GM12878 (cell line): Measurements from ENCODE around the gene FLOT1. TPM values are rescaled to one million over a fixed set of nuclear protein-coding genes. Genes with fewer than 3 reads are reported as not detected.

Experiments used
- FOXK2 ChIP-seq: fragments of 450-650 bp; IDR thresholded peaks from 2 replicates; pipeline ENCODE4 v1.6.1; 2017; ENCODE audit warnings: mild to moderate bottlenecking, moderate library complexity
- MEF2B ChIP-seq: fragments of 450-650 bp; IDR thresholded peaks from 2 replicates; pipeline ENCODE4 v1.6.1; 2018; ENCODE audit warnings: mild to moderate bottlenecking, moderate library complexity; ENCODE audit not compliant: partially characterized antibody, poor library complexity, severe bottlenecking
- MLLT1 ChIP-seq: fragments of 450-650 bp; IDR thresholded peaks from 2 replicates; pipeline ENCODE4 v1.6.1; 2016; ENCODE audit warnings: mild to moderate bottlenecking
- POU2F2 ChIP-seq: IDR thresholded peaks from 3 replicates; pipeline ENCODE4 v1.6.1; 2011; ENCODE audit warnings: low read depth, mild to moderate bottlenecking, low read length, borderline replicate concordance
- RFX5 ChIP-seq: IDR thresholded peaks from 2 replicates; pipeline ENCODE4 v1.6.1; 2011; ENCODE audit warnings: low read depth, low read length, improper control_type of control experiment
- SP1 ChIP-seq: IDR thresholded peaks from one replicate; pipeline ENCODE4 v1.6.1; 2011; ENCODE audit warnings: low read depth, low read length
- SUZ12 ChIP-seq: fragments of 200-600 bp; sonication (generic); IDR thresholded peaks from one replicate; pipeline ENCODE4 v1.6.1; 2018; ENCODE audit warnings: antibody characterized with exemption, mild to moderate bottlenecking; ENCODE audit not compliant: unreplicated experiment
- TCF3 ChIP-seq: IDR thresholded peaks from 2 replicates; pipeline ENCODE4 v1.6.1; 2012; ENCODE audit warnings: low read depth, mild to moderate bottlenecking, low read length, borderline replicate concordance; ENCODE audit not compliant: insufficient read depth
- ZNF384 ChIP-seq: IDR thresholded peaks from 2 replicates; pipeline ENCODE4 v1.6.1; 2012; ENCODE audit warnings: low read depth, mild to moderate bottlenecking, low read length, improper control_type of control experiment, borderline replicate concordance
- ZNF687 ChIP-seq: fragments of 450-650 bp; IDR thresholded peaks from 2 replicates; pipeline ENCODE4 v1.6.1; 2017; ENCODE audit warnings: mild to moderate bottlenecking, moderate library complexity
- polyA plus RNA-seq, 11 experiments: library from polyadenylated mRNA; depleted of rRNA in 4 of 11; unstranded in 6 of 11; stranded (reverse) in 5 of 11; fragments of >200 nt; fragmentation: Nextera tagmentation in 4 of 11; fragmentation: Illumina TruSeq in 1 of 11; extraction: Ambion mirVana in 4 of 11; extraction: Trizol in 1 of 11; gene quantifications; 1 replicate in 1 of 11; 2 replicates in 10 of 11; pipeline versions ENCODE4 v1.2.1 to v1.2.3, GENCODE V29; 2011 to 2016; ENCODE audit warnings: inconsistent platforms in 2 of 11, missing spikeins in 2 of 11, low read depth in 1 of 11
- total RNA-seq, 4 experiments: library from RNA; depleted of rRNA in 3 of 4; stranded (reverse); fragments of >200 nt in 3 of 4; fragmentation: Illumina TruSeq in 1 of 4; extraction: Trizol in 1 of 4; gene quantifications; 2 replicates each; pipeline versions ENCODE4 v1.2.1 to v1.2.3, GENCODE V29; 2013 to 2021
- TF ChIP-seq, protein P1 (sequence below): IDR thresholded peaks from 2 replicates; pipeline ENCODE4 v1.6.1; 2011; ENCODE audit warnings: mild to moderate bottlenecking, low read depth, low read length, moderate library complexity; ENCODE audit not compliant: insufficient replicate concordance

FLOT1 gene
- total and polyA plus RNA-seq, 10 of the 15 experiments (the other 5 are each of a cell fraction or from before 2014, with no cell fraction given) = 12.3 to 153 (median 112) TPM

GRCh38 chr6:30721198-30722024, 21.1 kb downstream of the FLOT1 start (continued):
- TF ChIP-seq ZNF384 = peak; percentile 78
- no peak for TF ChIP-seq RFX5
- TF ChIP-seq FOXK2 = no peak
- 0 out of 2 replicates have a peak, but pooled peaks have one; percentile 3 for TF ChIP-seq TCF3
- TF ChIP-seq, protein P1, sequence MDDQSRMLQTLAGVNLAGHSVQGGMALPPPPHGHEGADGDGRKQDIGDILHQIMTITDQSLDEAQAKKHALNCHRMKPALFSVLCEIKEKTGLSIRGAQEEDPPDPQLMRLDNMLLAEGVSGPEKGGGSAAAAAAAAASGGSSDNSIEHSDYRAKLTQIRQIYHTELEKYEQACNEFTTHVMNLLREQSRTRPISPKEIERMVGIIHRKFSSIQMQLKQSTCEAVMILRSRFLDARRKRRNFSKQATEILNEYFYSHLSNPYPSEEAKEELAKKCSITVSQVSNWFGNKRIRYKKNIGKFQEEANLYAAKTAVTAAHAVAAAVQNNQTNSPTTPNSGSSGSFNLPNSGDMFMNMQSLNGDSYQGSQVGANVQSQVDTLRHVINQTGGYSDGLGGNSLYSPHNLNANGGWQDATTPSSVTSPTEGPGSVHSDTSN = peak; percentile 1
- 0 out of 2 replicates have a peak, but pooled peaks have one; percentile 16 for TF ChIP-seq MLLT1
- TF ChIP-seq SP1 = peak; percentile 62
- TF ChIP-seq POU2F2 = peak; percentile 63; the same call in 1 of the 3 replicates
- TF ChIP-seq MEF2B = no peak
- TF ChIP-seq ZNF687 = 0 out of 2 replicates have a peak, but pooled peaks have one; percentile 51
- no peak for TF ChIP-seq SUZ12
